ENCODE measurements around the gene METRN.

Gene METRN

GRCh38 chr16:683396-684070 lies 31.4 kb upstream of the METRN start (continued):
- TF ChIP-seq ZNF350 (tag by site-specific recombination; IDR thresholded peaks at IDR 0.05) = no peak
- peak; percentile 7; the same call in 1 of the 2 replicates for TF ChIP-seq IKZF3 (tag by site-specific recombination; IDR thresholded peaks at IDR 0.05)
- TF ChIP-seq ZNF394 (tag by site-specific recombination; IDR thresholded peaks at IDR 0.05; ENCODE audit: borderline replicate concordance) = peak; percentile 40; the same call in 1 of the 2 replicates
- no peak for TF ChIP-seq YY2 (tag by site-specific recombination; IDR thresholded peaks at IDR 0.05)
- no peak for TF ChIP-seq ZNF830 (tag by site-specific recombination; IDR thresholded peaks at IDR 0.05; ENCODE audit: low read depth)
- TF ChIP-seq ZNF26 (tag by site-specific recombination; IDR thresholded peaks at IDR 0.05) = no peak
- TF ChIP-seq, protein P1, sequence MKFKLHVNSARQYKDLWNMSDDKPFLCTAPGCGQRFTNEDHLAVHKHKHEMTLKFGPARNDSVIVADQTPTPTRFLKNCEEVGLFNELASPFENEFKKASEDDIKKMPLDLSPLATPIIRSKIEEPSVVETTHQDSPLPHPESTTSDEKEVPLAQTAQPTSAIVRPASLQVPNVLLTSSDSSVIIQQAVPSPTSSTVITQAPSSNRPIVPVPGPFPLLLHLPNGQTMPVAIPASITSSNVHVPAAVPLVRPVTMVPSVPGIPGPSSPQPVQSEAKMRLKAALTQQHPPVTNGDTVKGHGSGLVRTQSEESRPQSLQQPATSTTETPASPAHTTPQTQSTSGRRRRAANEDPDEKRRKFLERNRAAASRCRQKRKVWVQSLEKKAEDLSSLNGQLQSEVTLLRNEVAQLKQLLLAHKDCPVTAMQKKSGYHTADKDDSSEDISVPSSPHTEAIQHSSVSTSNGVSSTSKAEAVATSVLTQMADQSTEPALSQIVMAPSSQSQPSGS (tag by site-specific recombination; IDR thresholded peaks at IDR 0.05; ENCODE audit: low read depth) = no peak
- TF ChIP-seq ZBTB7A (tag by site-specific recombination; IDR thresholded peaks at IDR 0.05; ENCODE audit: low read depth) = peak; percentile 67; the same call in 1 of the 2 replicates
- 0 out of 2 replicates have a peak, but pooled peaks have one; percentile 2 for TF ChIP-seq ZNF629 (tag by site-specific recombination; IDR thresholded peaks at IDR 0.05)
- no peak for TF ChIP-seq PRDM1 (tag by site-specific recombination; IDR thresholded peaks at IDR 0.05)
- no peak for TF ChIP-seq ZNF571 (tag by site-specific recombination; IDR thresholded peaks at IDR 0.05)
- TF ChIP-seq OSR2 (tag by site-specific recombination; IDR thresholded peaks at IDR 0.05) = no peak
- no peak; the same call in 1 of the 2 replicates for TF ChIP-seq KLF10 (tag by site-specific recombination; IDR thresholded peaks at IDR 0.05)
- peak; percentile 97 for TF ChIP-seq BCL11A (tag by site-specific recombination; IDR thresholded peaks at IDR 0.05; ENCODE audit: low read depth)
- TF ChIP-seq ZNF624 (tag by site-specific recombination; IDR thresholded peaks at IDR 0.05) = no peak
- peak; percentile 68; the same call in 1 of the 2 replicates for TF ChIP-seq ZSCAN16 (tag by site-specific recombination; IDR thresholded peaks at IDR 0.05)
- TF ChIP-seq GFI1B (tag by site-specific recombination; IDR thresholded peaks at IDR 0.05) = peak; percentile 4; the same call in 1 of the 2 replicates
- peak; percentile 42; the same call in 1 of the 2 replicates for TF ChIP-seq ZNF843 (tag by site-specific recombination; IDR thresholded peaks at IDR 0.05)
- TF ChIP-seq TSHZ1 (tag by site-specific recombination; IDR thresholded peaks at IDR 0.05; ENCODE audit: borderline replicate concordance) = peak; percentile 11; the same call in 1 of the 2 replicates
- no peak; the same call in 1 of the 2 replicates for TF ChIP-seq GLI4 (tag by site-specific recombination; IDR thresholded peaks at IDR 0.05)
- no peak for TF ChIP-seq RBAK (tag by site-specific recombination; IDR thresholded peaks at IDR 0.05)
- TF ChIP-seq, protein P2, sequence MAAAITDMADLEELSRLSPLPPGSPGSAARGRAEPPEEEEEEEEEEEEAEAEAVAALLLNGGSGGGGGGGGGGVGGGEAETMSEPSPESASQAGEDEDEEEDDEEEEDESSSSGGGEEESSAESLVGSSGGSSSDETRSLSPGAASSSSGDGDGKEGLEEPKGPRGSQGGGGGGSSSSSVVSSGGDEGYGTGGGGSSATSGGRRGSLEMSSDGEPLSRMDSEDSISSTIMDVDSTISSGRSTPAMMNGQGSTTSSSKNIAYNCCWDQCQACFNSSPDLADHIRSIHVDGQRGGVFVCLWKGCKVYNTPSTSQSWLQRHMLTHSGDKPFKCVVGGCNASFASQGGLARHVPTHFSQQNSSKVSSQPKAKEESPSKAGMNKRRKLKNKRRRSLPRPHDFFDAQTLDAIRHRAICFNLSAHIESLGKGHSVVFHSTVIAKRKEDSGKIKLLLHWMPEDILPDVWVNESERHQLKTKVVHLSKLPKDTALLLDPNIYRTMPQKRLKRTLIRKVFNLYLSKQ (tag by site-specific recombination; IDR thresholded peaks at IDR 0.05; ENCODE audit: borderline replicate concordance) = no peak
- no peak for TF ChIP-seq MZF1 (tag by site-specific recombination; IDR thresholded peaks at IDR 0.05; ENCODE audit: borderline replicate concordance)
- no peak for TF ChIP-seq ZNF776 (tag by site-specific recombination; IDR thresholded peaks at IDR 0.05; ENCODE audit: borderline replicate concordance)
- no peak for TF ChIP-seq ZNF664 (tag by site-specific recombination; IDR thresholded peaks at IDR 0.05)
- TF ChIP-seq PRDM6 (tag by site-specific recombination; IDR thresholded peaks at IDR 0.05) = no peak
- TF ChIP-seq ZNF121 (tag by site-specific recombination; IDR thresholded peaks at IDR 0.05) = peak; percentile 71; the same call in 1 of the 2 replicates
- peak; percentile 90 for TF ChIP-seq BCL11B (tag by site-specific recombination; IDR thresholded peaks at IDR 0.05; ENCODE audit: low read depth)
- TF ChIP-seq ZNF514 (tag by site-specific recombination; IDR thresholded peaks at IDR 0.05) = no peak

Measured in HEK293 (cell line).